DMS53 treated with DMSO at 0.1 percent for 48 hours (cell line): ENCODE results near the gene PIP5K1B.

ENCODE experiments used
- DNase-seq: peaks from one replicate; lab custom pipeline; 2025; ENCODE audit not compliant: unreplicated experiment; lab: John Stamatoyannopoulos, UW

The PIP5K1B gene

DNA sequence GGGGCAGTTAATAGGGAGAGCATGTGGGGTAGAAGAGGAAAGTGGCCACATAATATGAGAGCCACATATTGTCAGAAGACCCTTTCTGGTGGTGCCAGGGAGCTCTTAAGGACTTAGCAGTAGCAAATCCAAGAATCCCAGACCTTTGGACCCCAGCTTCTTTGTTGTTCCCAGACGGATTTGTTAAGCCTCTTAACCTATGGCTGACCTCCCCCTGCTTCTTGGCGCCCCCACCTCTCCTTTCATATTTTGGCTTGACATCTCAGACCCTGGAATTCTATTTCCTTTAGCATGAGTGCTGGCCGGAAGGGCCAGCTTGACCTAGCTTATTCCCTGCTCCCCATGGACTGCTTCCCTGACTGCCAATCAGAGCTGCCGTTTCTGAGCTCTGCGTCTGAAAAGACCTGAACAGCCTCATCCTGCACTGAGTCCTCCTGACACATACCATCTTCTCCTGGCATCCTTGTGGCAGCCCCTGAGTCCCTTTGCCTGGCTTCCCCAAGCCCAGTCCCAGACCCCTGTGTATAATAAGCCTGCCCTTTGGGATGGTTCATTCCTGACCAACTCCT, 192.6 kb downstream of the PIP5K1B start:
- DNase-seq, result no peak

DNA sequence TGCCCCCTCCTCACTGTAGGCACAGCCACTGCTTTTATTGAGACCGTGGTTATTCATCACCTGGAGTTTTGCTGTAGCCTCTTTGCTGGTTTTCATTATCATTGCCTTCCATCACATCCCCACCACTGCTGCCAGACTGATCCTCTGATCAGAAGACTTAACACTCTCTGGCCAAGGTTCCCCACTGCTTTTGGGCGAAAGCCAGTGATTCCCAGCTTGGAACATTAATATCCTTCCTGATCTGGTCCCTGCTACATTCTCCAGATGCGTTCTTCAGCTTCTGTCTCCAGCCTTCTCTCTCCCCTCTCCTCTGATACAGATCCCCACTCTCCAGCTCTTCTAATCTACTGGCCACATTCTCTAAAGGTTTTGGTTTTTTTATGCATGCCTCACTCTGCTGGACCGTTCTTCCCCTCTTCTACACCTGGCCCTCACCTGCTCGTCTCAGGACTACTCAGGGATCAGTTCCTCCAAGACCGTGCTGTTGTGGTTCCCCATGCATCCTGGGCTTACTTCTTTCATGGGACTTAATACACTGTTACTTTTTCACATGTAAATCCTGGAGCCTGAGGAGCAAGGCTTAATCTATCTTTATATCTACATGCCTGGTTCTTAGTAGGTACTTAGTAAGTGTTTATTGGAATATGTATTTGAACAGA, 193.9 kb downstream of the PIP5K1B start:
- no peak for DNase-seq

GRCh38 chr9:68904454-68904853, 199.4 kb downstream of the PIP5K1B start:
- no peak for DNase-seq

DNA sequence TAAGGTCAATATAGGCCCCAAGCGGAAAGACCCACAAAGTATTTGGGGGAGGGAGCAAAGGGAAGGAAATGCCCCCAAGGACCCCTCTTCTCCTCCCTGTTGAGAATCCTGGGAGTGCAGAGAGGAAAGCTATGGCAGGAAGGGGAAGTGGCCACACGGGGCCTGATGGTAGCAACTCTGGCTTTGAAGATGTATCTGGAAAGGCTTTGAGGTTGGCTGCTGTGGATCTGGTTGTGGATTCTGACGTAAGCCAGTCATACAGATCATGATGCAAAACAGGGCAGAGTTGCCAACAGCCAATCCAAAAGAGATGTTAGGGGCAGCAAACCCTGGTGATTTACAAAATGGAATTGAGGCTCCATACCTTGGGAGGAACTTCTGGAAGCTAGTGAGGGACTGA, 200.1 kb downstream of the PIP5K1B start:
- no peak for DNase-seq

DNA sequence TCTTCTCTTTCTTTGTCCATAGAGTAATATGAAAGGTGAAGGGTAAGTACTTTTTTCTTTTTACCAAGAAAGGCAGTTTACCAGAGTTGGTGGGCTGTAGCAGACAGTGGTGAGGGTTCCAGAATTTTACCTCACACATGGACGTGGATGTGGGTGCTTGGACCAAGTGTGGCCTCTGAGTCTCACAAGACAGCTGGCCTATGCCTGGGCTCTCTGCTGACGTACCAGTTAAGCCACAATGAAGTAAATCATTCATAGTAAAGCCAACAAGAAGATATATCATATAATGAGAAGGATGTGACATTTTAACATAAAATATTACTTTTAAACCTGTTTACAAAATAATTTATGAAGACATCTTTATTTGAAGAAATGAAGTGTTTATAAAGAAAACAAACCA, 202.9 kb downstream of the PIP5K1B start:
- DNase-seq, result no peak

- no peak for DNase-seq
These were observed 207.5 kb downstream of the PIP5K1B start for GRCh38 chr9:68912561-68912960.

GRCh38 chr9:68913054-68913453, 208.0 kb downstream of the PIP5K1B start:
- peak; percentile 51 for DNase-seq

DNA sequence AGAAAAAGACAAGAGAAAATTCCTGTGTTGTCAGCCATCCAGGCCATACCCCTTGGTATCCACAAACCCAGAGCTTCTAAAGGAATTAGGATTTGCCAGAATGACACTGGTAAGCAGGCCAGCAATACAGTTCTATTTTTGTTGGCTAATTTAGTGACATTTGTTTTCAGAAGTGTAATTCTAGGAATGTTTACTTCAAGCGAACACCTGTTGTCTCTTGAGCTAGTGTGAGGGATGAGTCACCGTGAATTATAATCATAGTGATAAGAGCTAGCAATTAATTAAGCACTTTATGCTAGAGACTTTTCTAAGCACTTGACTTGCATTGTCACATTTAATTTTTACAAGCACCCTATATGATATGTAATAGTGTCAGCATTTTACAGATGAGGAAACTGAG, 209.7 kb downstream of the PIP5K1B start:
- DNase-seq, result no peak

DNA sequence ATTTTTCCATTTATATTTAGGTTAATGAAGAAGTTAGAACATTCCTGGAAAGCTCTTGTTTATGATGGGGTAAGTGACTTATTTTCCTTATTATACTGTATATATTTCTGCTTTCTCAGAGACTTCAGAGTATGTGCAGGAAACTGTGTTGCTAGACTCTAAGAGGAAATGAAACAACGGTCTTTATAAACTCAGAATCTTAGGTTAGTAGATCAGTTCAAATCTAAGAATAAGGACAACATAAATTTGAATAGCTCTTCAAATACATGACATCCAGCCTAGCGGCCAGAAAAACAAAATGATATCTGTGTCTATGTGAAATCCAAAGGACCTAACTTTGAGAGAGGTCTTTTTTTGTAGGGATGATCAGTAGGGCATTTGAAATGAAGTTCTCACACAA, 214.6 kb downstream of the PIP5K1B start:
- DNase-seq, result no peak

DNA sequence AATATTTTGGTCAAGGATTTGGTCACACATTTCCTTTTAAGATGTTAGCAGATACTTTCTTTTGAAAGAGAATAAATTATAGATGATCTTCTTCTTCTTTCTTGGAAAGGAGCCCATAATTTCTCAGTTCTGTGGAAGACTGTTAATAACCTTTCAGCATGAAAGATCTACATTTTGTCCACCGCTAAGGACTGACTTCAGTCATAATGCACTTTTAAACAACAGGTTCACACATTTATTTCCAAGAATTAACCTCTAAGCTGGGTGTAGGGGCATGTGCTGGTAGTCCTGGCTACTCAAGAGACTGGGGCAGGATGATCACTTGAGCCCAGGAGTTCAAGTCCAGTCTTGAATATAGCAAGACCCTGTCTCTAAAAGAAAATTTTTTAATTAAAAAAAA, 215.9 kb downstream of the PIP5K1B start:
- DNase-seq, result no peak

- DNase-seq, result no peak
These were observed 218.4 kb downstream of the PIP5K1B start for GRCh38 chr9:68923480-68923879.

GRCh38 chr9:68925175-68925574, 220.1 kb downstream of the PIP5K1B start:
- no peak for DNase-seq

GRCh38 chr9:68927165-68927564, 222.1 kb downstream of the PIP5K1B start:
- DNase-seq, result no peak

GRCh38 chr9:68931821-68932220, 226.8 kb downstream of the PIP5K1B start:
- DNase-seq, result no peak

GRCh38 chr9:68932458-68932857, 227.4 kb downstream of the PIP5K1B start:
- no peak for DNase-seq

GRCh38 chr9:68933434-68934328, 228.6 kb downstream of the PIP5K1B start:
- no peak for DNase-seq

DNA sequence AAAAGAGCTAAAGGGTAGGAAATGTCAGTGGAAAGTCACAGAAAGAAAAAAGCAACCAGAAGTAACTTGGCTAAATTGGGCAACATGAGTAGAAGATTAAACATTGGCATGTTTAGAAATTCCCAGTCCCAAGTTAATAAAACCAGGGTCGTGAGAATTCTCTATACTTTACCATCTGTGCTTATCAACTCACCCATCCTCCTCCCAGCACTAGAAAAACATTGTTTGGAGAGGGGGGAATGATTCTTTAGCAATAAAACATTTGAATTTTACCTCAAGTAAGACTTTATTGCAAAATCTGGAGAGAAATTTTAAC, 229.2 kb downstream of the PIP5K1B start:
- no peak for DNase-seq

DNA sequence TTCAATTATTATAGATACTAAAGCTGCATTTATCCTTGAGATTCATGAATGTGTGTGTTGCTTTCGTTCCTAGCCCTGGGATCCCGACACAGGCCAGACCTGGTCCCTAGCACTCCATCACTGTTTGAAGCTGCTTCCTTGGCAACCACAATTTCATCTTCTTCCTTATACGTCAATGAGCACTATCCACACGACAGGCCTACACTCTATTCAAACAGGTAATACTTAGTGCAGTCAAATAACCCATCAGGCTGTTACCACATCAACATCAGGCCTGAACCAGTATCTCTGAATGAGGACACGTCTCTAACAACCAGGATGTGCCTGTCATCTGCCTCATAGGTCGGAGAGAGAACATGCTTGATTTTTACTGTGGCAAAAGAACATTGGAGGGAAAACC, 235.5 kb downstream of the PIP5K1B start:
- no peak for DNase-seq

DNA sequence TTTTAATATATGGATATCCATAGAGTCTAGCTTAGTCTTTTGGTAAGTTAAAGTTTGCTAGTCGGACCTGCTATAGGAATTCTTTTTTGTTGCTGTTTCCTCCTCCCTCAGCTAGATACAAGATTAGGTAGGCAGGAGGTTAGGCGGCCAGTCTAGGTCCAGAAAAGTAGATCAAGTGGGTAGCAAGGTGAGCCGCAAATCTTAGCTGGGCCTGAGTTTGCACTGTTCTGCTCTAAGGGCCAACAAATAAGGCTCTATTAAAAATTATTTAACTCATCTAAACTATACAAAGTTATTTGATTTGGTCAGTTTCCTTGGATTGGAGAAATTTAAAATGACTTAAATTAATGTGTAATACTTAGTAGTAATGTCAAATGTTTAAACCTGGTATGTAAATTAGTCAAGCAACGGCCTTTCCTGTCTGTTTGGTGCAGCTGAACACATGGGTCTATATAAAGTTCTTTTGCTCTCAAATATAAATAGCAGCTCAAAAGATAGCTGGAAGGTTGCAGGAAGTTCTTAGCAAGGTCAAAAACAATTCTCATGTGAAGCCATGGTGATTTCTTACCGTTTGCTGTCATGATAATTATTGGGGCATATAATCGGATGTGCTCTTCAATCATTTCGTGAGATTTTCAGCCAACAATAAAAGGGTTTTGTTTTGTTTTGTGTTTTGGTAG, 236.9 kb downstream of the PIP5K1B start:
- DNase-seq, result no peak

DNA sequence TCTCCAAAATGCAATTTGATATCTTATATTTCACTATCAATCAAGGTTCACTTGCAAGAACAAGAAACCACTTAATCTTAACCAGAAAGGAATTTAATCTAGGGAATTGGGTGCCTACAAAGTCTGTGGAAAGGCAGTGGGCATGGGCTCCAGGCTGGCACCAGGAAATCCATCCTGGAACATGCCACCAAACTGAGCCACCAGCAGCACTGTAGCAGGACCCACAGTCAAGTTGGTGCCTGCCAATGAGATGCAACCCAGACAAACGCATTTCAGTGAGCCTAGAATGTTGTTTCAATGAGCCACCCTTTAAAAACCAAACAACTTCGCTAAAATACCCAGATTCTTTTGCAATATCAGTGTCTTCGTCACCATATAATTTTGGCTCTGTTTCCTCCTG, 237.8 kb downstream of the PIP5K1B start:
- DNase-seq, result no peak

DNA sequence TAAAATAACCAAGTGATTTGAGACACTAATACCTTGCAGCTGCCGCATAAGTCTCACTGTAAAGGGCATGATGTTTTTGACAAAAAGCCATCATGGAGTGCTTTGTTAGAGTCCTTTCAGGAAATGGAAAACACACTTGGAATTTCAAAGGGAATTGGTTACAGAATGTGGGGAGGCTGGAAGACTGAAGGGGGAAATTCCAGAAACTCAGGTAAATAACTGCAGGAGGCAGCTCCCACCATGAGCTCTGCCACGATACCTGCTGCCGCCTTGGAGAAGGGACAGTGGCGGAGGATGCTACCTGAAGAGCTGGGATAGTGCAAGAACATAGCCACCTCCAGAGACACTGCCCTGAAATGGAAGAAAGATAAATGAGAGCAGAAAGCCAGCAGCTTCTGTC, 242.0 kb downstream of the PIP5K1B start:
- DNase-seq, result no peak
